KMS-11 (cell line): ENCODE measurements around the gene BANF1.
"Not testable (repeated sequence)": the region's sequence is repeated elsewhere in the genome, so short reads cannot be mapped to it uniquely, and the experiment has no call there.

Experiments
- H2AFZ ChIP-seq: fragments of 200-600 bp; sonication (generic); 2 replicates; pipeline ENCODE4 v1.6.1; 2016; ENCODE audit warnings: antibody characterized with exemption, mixed run types, low read depth
- H3K27ac ChIP-seq: fragments of 200-600 bp; sonication (generic); 2 replicates; pipeline ENCODE4 v1.6.1; 2016; ENCODE audit warnings: mild to moderate bottlenecking, mixed run types
- H3K27me3 ChIP-seq: fragments of 200-600 bp; sonication (generic); 2 replicates; pipeline ENCODE4 v1.6.1; 2017; ENCODE audit warnings: mild to moderate bottlenecking, low read depth, mixed run types, moderate library complexity; ENCODE audit not compliant: insufficient read depth
- H3K36me3 ChIP-seq: fragments of 200-600 bp; sonication (generic); 2 replicates; pipeline ENCODE4 v1.6.1; 2017; ENCODE audit warnings: mild to moderate bottlenecking, mixed run types; ENCODE audit not compliant: insufficient read depth
- H3K4me1 ChIP-seq: fragments of 200-600 bp; sonication (generic); 2 replicates; pipeline ENCODE4 v1.6.1; 2016; ENCODE audit warnings: mild to moderate bottlenecking, low read depth, mixed run types; ENCODE audit not compliant: poor library complexity, severe bottlenecking
- H3K4me2 ChIP-seq: fragments of 200-600 bp; sonication (generic); 2 replicates; pipeline ENCODE4 v1.7.0; 2016; ENCODE audit warnings: mild to moderate bottlenecking, mixed run types
- H3K4me3 ChIP-seq: fragments of 200-600 bp; sonication (generic); IDR thresholded peaks from 2 replicates; pipeline ENCODE4 v1.6.1; 2017; ENCODE audit warnings: low read depth, low read length, mixed read lengths; ENCODE audit not compliant: insufficient read depth
- H3K79me2 ChIP-seq: fragments of 200-600 bp; sonication (generic); 2 replicates; pipeline ENCODE4 v1.6.1; 2016; ENCODE audit warnings: low read depth, mixed run types; ENCODE audit not compliant: insufficient read depth
- H3K9ac ChIP-seq: fragments of 200-600 bp; sonication (generic); 2 replicates; pipeline ENCODE4 v1.6.1; 2016; ENCODE audit warnings: mild to moderate bottlenecking, mixed run types
- H4K20me1 ChIP-seq: fragments of 200-600 bp; sonication (generic); 2 replicates; pipeline ENCODE4 v1.6.1; 2016; ENCODE audit warnings: mild to moderate bottlenecking, mixed run types; ENCODE audit not compliant: insufficient read depth
- CTCF ChIP-seq: fragments of 200-600 bp; sonication (generic); conservative IDR thresholded peaks from 2 replicates; pipeline ENCODE4 v1.6.1; 2017; ENCODE audit warnings: low read depth, mild to moderate bottlenecking, antibody characterized with exemption, low read length, moderate library complexity, mixed read lengths

Gene BANF1

DNA sequence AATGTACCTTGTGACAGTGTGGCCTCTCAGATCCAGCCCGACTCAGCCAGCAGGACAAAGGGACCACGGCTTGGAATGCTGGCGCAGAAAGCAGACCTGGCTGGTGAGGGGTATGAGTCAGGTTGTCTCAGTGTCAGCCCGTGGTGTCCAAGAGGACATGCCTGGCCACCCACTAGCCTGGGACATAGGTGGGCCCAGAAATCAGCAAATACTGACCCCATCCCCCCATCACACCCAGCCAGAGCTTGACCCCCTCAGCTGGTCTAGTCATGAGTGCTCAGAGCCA lies 4.5 kb downstream of the BANF1 start:
- no peak for TF ChIP-seq CTCF
- Histone ChIP-seq H3K9ac (no peak overlapping the region), H3K27me3 (no peaks in the 10 kb centered on the region), H3K79me2 (peaks cover 9% of the 10 kb centered on the region), H3K36me3 (0 out of 2 replicates have a peak, but pooled peaks cover 5% of the 10 kb centered on the region), H2AFZ (no peak overlapping the region), H3K4me3 (no peak overlapping the region), H3K4me1 (peaks cover 18% of the 10 kb centered on the region), H3K4me2 (no peak overlapping the region), H3K27ac (no peak overlapping the region), H4K20me1 (no peaks in the 10 kb centered on the region)

DNA sequence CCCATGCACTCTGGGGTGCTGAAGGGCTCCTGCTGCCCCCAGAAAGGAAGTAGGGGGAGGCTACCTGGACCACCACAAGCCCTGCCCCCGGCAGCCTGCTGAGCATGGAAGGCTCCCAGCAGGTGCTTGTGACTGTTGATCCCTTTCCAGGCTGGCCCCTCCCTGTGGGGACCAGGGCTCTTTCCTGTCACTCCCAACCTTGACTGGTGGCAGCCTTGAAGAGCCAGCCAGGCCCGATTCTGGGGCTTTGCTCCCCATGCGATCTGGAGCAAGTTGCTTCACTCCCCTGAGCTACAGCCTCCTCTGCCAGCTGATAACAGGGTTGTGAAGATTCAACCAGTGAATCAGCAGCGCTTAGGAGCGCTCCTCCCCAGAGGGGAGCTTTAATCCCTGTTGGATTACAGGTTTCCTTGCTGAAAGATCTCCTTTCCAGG lies 4.9 kb downstream of the BANF1 start:
- H3K27ac ChIP-seq, result no peak overlapping the region
- H4K20me1 ChIP-seq, result no peaks in the 10 kb centered on the region
- TF ChIP-seq CTCF, result no peak
- H3K4me1 ChIP-seq, result peaks cover 18% of the 10 kb centered on the region
- peaks cover 8% of the 10 kb centered on the region; the same call in 1 of the 2 replicates for H3K79me2 ChIP-seq
- H2AFZ ChIP-seq, result no peak overlapping the region
- H3K9ac ChIP-seq, result no peak overlapping the region
- 0 out of 2 replicates have a peak, but pooled peaks cover 5% of the 10 kb centered on the region for H3K36me3 ChIP-seq
- no peak overlapping the region for H3K4me2 ChIP-seq
- no peaks in the 10 kb centered on the region for H3K27me3 ChIP-seq
- H3K4me3 ChIP-seq, result no peak overlapping the region

DNA sequence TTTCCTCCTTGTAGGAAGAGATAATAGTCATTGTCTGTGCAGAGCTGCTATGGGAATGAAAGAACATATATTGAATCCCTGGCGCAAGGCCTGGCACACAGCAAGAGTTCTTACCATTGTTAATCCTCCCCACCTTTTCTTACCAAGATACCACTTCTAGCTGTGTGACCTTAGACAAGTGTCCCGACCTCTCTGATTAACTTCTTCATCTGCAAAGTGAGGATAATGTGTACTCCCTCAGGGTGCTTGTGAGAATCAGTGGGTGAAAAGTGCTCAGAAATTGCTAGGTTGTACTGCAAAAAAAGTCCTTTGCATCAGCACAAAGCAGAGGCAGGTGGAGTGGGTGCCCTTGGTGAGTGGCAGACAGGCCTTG lies 5.8 kb downstream of the BANF1 start:
- no peaks in the 10 kb centered on the region for H3K27me3 ChIP-seq
- H3K36me3 ChIP-seq, result 0 out of 2 replicates have a peak, but pooled peaks cover 5% of the 10 kb centered on the region
- no peak overlapping the region for H3K9ac ChIP-seq
- peaks cover 18% of the 10 kb centered on the region for H3K4me1 ChIP-seq
- no peak for TF ChIP-seq CTCF
- H3K4me3 ChIP-seq, result no peak overlapping the region
- no peak overlapping the region for H3K27ac ChIP-seq
- no peak overlapping the region for H2AFZ ChIP-seq
- no peak overlapping the region for H3K4me2 ChIP-seq
- peaks cover 4% of the 10 kb centered on the region; the same call in 1 of the 2 replicates for H3K79me2 ChIP-seq
- H4K20me1 ChIP-seq, result no peaks in the 10 kb centered on the region

DNA sequence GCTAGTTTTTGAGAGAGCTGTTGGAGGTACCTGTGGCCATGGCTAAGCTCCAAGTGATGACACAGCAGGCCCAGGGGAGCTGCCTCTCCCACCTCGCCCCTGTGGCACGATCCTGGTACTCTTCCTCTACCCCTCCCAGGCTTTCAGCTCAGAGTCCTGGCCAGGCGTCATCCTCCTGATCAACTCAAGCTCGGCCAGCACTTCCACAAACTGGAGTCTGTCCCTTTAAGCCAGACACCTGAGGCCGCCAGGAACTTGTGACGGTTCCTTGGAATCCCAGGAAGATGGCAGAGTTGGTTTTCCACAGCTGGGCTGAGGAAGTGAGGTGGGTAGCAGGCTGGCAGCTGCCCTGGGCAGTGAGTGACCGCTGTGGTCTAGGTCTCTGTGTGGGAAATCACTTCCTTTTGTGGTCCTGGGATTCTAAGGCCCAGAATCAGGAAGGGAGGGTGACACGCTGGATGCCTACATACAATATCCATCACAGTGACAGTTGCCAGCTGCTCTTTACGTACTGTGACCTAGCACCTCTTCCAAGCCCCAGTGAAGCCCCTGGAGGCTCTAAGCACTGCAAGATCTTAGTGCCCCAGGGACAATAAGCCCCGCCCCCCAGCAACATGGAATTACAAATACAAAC lies 6.3 kb downstream of the BANF1 start:
- Histone ChIP-seq H3K79me2 (no peaks in the 10 kb centered on the region), H3K4me1 (peaks cover 18% of the 10 kb centered on the region), H3K9ac (no peak overlapping the region), H4K20me1 (no peaks in the 10 kb centered on the region), H3K4me3 (no peak overlapping the region), H3K4me2 (no peak overlapping the region), H3K36me3 (0 out of 2 replicates have a peak, but pooled peaks cover 5% of the 10 kb centered on the region), H3K27ac (no peak overlapping the region), H2AFZ (no peak overlapping the region), H3K27me3 (no peaks in the 10 kb centered on the region)
- TF ChIP-seq CTCF, result no peak

DNA sequence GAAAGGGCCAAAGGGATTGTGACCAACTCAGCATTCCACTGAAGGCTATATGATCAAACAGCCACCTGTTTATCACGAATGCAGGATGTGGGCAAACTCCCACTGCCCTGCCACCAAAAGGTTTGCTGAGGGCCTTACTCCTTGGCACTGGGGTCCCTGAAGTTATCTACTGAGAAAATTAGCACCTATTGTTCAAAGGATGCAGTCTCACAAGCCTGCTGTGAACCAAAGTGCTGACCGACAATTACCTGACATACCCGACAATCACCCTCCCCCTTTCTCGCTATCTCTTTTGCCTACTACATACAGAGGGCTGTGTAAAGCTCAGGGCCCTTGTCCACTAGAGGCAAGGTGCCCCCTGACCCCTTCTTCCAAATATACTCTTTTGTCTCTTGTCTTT lies 7.7 kb downstream of the BANF1 start:
- H3K4me2 ChIP-seq, H3K4me3 ChIP-seq, H2AFZ ChIP-seq, H3K27ac ChIP-seq, H3K27me3 ChIP-seq, H3K79me2 ChIP-seq, H3K36me3 ChIP-seq, H4K20me1 ChIP-seq, H3K9ac ChIP-seq: not testable (repeated sequence)
- H3K4me1 ChIP-seq, result peaks cover 13% of the 10 kb centered on the region
